ENCODE data around the gene RYR3.
"Not testable (repeated sequence)": the region's sequence is repeated elsewhere in the genome, so short reads cannot be mapped to it uniquely, and the experiment has no call there.

Gene RYR3

GRCh38 chr15:33795070-33795469 is 484.3 kb downstream of the RYR3 start:
- DNase-seq = no peak

GRCh38 chr15:33797651-33798050 is 486.9 kb downstream of the RYR3 start:
- no peak for DNase-seq

DNA sequence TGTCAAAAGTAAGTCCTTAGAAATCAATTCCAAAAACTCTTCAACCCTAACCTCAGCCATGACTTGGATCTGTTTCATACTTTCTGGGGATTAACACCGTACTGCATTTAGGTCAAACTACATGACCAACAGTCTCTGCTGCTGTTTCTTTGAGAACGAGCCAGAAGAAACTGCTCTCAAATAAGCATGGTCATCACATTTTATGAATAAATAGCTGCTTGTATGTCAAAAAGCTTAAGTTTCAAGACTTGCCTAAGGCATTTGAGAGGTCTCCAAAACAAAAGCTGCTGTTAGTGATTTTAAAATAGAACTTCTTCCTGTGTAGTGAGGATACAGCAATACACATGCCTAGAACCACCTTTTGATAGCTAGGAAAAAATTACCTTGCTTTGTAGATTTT is 491.2 kb downstream of the RYR3 start:
- DNase-seq = no peak

- no peak for DNase-seq
Measured at GRCh38 chr15:33807665-33808064, 496.9 kb downstream of the RYR3 start.

DNA sequence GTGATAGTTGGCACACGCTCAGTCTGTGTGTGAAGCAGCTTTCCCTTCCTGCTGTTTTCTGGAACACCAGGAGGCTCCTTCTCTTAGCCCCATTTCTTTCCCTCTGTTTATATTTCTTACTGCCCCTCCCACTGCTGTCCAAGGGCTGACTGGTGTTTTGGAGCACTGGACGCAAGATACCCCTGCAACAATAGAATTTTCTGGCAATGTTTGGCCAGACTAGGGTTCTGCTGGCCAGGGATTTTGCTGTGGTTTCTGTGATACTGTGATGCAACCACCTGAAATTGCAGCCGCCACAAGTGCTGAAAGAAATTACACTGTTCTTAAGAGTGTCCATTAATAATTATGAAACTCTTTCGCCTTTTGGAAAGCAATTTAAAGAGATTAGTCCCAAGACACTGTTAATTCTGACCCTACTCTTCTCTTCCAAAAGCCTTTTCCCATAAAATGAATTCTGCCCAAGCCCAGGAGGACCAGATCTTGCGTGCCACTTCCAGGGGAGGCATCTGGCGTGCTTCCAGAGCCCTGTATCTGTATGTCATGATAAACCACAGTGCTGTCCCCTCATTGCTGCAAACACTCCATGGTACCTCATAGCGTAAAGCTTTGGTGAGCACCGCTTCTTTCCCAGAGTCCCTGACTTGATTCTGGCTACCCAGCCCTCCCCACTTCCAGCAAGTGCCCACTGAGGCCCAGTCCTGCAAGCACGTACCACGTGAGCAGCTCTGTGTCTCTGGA is 498.1 kb downstream of the RYR3 start:
- DNase-seq = no peak

DNA sequence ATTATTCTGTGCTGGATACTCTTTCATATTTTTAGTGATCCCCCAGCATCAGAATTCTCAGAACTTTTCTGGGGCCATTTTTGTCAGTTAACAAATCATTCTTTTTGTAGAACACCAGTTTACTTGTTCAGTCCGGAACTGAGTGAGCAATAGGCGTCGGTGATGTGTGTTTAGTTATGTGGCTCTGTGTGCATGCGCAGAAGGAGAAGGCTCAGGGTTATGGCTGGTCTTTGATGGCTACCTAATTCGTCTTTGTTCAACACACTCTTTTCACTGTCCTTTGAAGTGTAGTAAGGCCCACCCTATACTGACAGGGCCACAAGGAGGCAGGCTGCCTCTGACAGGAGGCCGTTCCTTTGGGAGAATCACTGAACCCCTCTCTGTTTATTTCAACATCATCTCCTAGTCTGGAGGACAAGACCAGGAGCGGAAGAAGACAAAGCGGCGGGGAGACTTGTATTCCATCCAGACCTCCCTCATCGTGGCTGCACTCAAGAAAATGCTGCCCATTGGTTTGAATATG is 499.4 kb downstream of the RYR3 start:
- DNase-seq = no peak

DNA sequence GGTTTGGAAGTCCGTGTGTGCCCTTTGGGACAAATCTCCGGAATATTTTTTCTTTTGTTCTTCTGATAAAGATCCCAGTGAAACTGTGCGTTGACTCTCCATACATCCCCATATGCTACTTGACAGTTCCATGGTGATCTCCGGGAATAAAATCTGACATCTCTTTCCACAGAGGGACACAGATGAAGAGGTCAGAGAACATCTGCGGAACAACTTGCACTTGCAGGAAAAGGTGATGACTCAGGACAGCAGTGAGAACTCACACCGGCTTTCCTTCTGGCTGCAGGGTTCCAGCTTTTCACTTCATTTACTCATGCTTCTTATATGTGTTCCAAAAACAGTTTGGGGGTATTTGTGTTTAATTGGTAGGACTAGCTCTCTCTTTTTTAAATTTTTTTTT is 500.0 kb downstream of the RYR3 start:
- DNase-seq = no peak

- no peak for DNase-seq
Measured at GRCh38 chr15:33813891-33814290, 503.1 kb downstream of the RYR3 start.

GRCh38 chr15:33819499-33819898 is 508.7 kb downstream of the RYR3 start:
- not testable (repeated sequence) for DNase-seq

GRCh38 chr15:33822479-33822878 is 511.7 kb downstream of the RYR3 start:
- no peak for DNase-seq

- no peak for DNase-seq
Measured at GRCh38 chr15:33823119-33823518, 512.4 kb downstream of the RYR3 start.

DNA sequence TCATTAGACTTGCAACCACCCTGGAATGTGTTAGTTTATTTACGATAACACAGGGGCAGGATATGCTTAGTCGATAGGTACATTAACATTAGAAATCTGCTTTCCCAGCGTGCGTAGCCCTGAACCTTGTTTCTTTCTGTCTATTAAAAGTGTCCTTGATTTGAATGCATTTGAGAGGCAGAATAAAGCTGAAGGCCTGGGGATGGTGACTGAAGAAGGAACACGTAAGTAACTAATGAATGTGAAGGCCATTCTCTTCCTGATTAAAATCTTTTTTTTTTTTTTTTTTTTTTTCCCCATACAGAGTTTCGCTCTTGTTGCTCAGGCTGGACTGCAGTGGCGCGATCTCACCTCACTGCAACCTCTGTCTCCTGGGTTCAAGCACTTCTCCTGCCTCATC is 514.7 kb downstream of the RYR3 start:
- no peak for DNase-seq

- no peak for DNase-seq
Measured at GRCh38 chr15:33826201-33826600, 515.4 kb downstream of the RYR3 start.

GRCh38 chr15:33830351-33830750 is 519.6 kb downstream of the RYR3 start:
- DNase-seq = no peak

- no peak for DNase-seq
Measured at GRCh38 chr15:33831646-33832045, 520.9 kb downstream of the RYR3 start.

- DNase-seq = no peak
Measured at GRCh38 chr15:33834892-33835743, 524.4 kb downstream of the RYR3 start.

- no peak for DNase-seq
Measured at GRCh38 chr15:33837294-33837693, 526.5 kb downstream of the RYR3 start.

DNA sequence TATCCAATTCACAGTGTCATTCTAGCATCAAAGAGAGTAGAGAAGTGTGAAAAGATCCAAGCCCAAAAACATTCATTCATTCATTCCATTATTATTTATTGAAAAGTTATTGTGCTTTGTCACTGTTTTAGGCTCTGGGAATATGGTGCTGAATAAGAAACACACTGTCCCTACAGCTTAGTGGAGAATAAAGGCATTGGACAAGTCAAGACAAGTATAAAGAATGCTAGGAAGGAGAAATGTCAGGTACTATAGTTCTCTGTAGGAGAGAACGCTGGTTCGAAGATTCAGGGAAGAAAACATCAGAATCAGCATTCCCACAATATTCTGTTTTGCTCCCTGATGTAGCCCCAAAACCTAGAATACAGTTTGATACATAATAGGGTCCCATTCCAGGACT is 528.8 kb downstream of the RYR3 start:
- no peak for DNase-seq

- DNase-seq = no peak
Measured at GRCh38 chr15:33840615-33841014, 529.8 kb downstream of the RYR3 start.

- no peak for DNase-seq
Measured at GRCh38 chr15:33844186-33844585, 533.4 kb downstream of the RYR3 start.

DNA sequence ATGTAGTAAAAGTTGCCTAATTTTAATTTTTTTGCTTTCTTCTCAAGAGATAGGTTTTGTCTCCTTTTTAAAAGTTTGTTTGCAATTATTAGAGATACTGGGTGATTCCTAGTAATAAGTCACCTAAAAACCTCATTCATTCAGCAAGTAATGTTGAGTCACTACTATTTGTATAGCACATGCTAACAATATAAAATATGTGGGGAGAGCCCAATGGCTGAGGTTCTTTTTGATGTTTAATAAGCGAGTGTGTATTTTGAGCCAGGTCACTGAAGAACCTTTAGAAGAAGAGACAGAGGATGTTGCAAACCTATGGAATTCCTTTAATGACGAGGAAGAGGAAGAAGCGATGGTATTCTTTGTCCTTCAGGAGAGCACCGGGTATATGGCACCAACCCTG is 533.8 kb downstream of the RYR3 start:
- DNase-seq = no peak

GRCh38 chr15:33846142-33846541 is 535.4 kb downstream of the RYR3 start:
- no peak for DNase-seq

DNA sequence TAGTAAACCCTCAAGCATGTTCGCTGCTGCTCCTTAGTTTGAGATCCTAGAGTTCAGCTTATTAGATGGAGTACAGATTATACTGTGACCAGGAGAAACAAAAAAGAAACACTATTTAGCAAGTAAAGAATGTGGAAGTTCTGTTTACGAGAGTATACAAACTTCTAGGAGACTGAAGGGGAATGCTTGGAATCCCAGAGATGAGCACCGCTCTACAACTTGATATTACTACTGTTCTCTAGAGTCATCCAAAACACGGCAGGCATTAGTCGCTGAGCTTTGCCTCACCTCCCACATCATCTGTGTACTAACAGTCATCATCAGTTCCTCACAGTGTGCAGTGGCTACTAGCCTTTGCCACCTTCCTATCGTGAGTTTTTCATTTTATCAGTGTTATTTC is 536.1 kb downstream of the RYR3 start:
- no peak for DNase-seq

GRCh38 chr15:33848011-33848410 is 537.2 kb downstream of the RYR3 start:
- no peak for DNase-seq
